Gastrocnemius medialis (tissue), 4 donors: ENCODE measurements around the gene TCFL5.

Experiments used
- CTCF ChIP-seq, 5 experiments: fragments of 450-650 bp in 3 of 5; fragments of 200-600 bp in 2 of 5; sonication (generic) in 2 of 5; IDR thresholded peaks in 4 of 5; conservative IDR thresholded peaks in 1 of 5; 1 replicate in 4 of 5; 2 replicates in 1 of 5; pipeline ENCODE4 v1.5.1; 2016 to 2019; ENCODE audit warnings: antibody characterized with exemption in 5 of 5, mild to moderate bottlenecking in 3 of 5, moderate library complexity in 3 of 5
- POLR2A ChIP-seq, 2 donors: fragments of 450-650 bp; IDR thresholded peaks; one replicate each; pipeline ENCODE4 v1.6.1; 2017; ENCODE audit warnings: antibody characterized with exemption in 2 of 2, mild to moderate bottlenecking in 2 of 2, moderate library complexity in 2 of 2

- TF ChIP-seq CTCF (IDR thresholded peaks at IDR 0.05 in 4 of 5, conservative IDR thresholded peaks at IDR 0.05 in 1 of 5) = no peak
- TF ChIP-seq POLR2A (IDR thresholded peaks at IDR 0.05) = no peak
Observed at GRCh38 chr20:62820208-62820961, 41.2 kb downstream of the TCFL5 start.
